Body of pancreas (tissue), 4 donors: Measurements from ENCODE around the gene CHODL.

ENCODE experiments used
- CTCF ChIP-seq, 7 experiments: fragments of 450-650 bp in 4 of 7; fragments of 200-600 bp in 3 of 7; sonication (generic) in 3 of 7; IDR thresholded peaks; one replicate each; pipeline ENCODE4 v1.5.1; 2016 to 2019; ENCODE audit warnings: antibody characterized with exemption in 7 of 7
- POLR2A ChIP-seq, 3 donors: fragments of 450-650 bp; IDR thresholded peaks; one replicate each; pipeline ENCODE4 v1.6.1; 2016; ENCODE audit warnings: antibody characterized with exemption in 3 of 3, mild to moderate bottlenecking in 2 of 3

GRCh38 chr21:18274370-18274769 lies 29.7 kb downstream of the CHODL start:
- TF ChIP-seq CTCF (IDR thresholded peaks at IDR 0.05) = no peak
- TF ChIP-seq POLR2A (IDR thresholded peaks at IDR 0.05) = no peak
